ENCODE results near the gene CCDC187.
A peak's percentile ranks its signal among the peaks of the same experiment; 100 is the strongest.

CCDC187 gene

DNA sequence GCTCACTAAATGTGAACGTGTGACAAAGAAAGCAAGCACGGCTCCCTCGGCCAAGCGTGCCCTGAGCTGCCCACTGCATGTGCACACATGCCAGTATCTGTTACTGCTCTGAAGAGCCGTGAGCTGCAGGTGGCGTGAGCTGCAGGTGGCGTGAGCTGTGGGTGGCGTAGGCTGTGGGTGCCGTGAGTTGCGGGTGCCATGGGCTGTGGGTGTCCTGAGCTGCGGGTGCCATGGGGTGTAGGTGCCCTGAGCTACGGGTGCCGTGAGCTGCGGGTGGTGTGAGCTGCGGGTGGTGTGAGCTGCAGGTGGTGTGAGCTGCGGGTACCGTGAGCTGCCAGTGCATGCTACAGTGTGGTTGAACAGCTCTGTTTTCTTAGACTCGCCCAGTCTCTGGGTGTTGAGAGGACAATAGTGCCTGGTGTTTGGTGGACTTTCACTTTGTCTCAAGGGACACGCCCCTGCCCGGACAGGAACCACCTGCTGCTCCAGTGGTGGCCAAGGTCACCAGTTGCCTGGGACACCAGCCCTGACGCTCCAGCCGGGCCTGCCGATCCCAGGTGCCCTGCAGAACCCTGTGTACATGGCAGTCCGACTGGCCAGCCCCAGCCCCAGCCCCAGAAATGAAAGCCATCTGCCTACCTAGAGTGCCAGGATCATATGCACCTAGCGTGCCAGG is 6.7 kb downstream of the CCDC187 start:
- DNase-seq, result peak; percentile 62

DNA sequence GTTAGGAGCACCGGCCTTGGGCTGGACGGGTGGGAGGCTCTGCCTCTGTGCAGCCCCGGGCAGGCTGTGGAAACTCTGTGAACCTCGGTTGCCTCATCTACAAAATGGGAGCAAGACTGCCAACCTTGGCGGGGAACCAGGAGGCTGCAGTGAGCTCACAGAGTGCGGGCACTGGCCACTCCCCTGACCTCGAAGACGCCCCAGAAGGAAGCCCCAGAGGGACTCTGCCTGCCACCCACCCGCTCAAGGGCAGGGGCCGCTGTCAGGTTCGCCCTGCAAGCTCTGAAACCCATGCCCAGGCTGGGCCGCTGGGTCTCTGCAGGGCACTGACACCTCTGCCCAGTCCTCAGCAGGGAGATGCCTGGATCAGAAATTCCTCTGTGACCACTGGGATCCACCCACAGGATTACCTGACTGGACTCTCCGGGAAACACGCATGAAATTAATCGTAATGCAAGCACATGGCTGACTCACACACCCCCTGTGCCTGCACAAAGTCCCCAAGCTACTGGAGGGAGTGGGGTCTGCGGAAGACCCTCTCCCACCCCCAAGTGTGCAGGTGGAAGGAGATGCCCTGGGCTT is 7.4 kb downstream of the CCDC187 start:
- DNase-seq, result no peak

DNA sequence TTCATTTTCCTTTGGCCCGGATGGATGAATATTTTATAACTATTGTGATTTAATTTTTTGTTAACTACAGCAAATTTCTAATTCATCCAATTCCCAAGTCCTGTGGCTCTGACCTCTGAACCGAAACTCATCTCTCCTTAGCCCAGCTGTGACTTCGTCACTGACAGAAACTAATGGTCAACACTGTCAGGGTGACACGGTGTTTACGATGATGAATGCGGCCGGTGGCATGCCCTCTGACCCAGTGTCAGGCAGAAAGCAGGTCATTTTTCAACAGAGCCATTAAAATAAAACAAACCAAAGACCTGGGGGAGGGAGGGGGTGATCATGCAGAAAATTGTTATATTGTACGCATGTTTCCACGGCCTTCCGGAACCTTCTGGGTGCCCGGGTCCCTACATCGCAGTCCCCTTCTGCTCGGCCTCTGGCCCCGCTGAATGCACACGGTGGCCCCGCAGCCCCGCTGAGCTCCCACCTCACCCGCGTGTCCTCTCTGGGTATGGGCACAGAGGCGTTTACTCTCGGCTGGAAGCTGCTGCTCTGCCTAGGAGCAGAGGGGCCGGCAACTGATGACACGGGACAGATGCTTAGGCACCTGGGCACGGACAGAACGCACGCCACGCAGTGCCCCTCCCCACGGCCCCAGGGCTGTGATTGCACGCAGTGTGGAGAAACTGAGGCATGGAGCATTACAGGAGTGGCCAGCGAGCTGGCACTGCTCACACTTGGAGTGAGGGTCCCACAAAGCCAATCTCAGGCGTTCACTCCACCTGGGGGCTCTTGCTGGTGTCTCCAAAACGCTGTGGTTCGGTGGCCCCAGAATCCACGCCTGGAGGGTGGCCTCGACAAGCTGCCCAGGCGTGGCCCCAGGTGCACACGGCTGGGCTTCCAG is 8.1 kb downstream of the CCDC187 start:
- no peak for DNase-seq

DNA sequence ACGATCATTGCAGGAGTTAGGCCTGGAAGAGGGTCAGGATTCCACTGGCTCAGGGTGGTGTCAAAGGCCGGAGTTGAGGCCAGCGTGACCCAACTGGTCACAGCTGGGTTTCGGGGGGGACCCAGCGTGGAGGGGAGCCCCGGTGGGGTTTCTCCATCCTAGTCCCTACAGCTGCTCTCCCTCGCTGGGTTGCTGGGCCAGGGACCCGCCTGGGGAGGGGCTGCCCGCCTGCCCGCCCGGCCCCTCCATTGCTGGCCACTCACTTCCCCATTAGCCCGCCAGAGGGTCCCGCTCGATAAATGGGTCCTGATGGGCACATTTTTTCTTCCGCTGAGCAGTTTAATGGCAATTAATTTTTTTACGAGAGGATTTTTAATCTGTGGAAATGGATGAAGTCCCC is 8.8 kb downstream of the CCDC187 start:
- no peak for DNase-seq

DNA sequence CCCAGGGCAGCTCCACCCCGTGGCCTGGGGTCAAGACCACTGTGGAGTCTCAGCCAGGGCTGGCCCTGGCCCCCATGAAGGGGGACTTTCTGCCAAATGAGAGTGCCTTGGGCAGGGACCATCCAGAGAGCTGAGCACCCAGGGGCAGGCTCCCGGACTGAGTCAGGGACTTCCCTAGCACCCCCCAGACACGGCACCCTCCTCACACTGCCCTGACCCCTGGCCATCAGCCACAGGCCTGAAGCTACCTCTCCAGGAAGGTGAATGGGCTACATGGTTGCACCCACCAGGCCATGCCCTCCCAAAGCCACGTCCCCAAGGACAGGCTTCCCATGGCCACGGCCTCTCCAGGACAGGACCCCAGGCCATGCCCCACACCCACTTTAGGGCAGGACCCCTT is 9.5 kb downstream of the CCDC187 start:
- DNase-seq, result no peak

DNA sequence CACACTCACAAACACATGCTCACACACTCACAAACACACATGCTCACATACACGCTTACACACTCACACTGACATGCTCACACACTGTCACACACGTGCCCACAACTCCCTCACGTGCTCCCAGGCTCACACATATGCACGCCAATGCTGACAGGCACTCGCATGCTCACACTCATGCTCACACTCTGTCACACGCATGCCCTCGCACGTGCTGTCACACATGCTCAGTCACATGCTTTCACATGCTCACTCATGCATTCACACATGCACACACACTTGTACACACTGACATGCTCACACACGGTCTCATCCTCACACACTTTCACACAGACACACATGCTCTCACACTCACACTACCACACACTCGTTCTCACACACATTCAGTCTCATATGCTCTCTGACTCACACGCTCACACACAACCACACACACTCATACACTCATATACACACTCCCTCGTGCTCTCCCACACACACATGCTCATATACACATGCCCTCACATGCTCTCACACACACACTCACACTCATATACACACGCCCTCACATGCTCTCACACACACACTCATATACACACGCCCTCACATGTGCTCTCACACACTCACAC is 10.3 kb downstream of the CCDC187 start:
- no peak for DNase-seq

DNA sequence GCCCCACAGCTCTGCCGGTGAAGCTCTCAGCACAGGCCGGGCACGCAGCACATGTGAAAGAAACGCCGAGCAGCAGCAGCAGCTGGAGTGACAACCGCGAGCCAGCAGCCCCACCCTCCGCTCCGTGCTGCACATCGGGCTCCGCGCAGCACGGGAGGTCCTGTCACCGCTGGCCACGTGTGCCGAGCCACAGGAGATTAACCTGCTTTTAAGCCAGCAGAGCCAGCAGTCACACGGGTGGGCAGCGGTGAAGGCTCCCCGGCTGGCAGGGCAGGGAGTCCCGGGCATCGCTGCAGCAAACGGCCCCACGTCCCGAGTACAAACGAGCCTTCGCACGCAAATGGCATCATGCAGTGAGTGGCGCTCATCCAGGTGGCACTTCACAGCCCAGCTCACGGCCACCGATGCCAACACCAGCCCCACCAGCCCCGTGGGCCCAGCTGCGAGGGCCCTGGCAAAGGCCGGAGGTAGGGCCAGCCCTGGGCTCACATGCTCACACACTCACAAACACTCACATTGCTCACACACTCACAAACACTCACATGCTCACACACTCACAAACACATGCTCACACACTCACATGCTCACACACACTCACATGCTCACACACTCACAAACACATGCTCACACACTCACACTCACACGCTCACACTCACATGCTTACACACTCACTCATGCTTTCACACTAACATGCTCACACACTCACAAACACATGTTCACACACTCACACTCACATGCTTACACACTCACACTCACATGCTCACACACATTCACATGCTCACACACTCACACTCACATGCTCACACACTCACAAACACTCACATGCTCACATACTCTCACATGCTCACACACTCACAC is 11.1 kb downstream of the CCDC187 start:
- peak; percentile 29 for DNase-seq

DNA sequence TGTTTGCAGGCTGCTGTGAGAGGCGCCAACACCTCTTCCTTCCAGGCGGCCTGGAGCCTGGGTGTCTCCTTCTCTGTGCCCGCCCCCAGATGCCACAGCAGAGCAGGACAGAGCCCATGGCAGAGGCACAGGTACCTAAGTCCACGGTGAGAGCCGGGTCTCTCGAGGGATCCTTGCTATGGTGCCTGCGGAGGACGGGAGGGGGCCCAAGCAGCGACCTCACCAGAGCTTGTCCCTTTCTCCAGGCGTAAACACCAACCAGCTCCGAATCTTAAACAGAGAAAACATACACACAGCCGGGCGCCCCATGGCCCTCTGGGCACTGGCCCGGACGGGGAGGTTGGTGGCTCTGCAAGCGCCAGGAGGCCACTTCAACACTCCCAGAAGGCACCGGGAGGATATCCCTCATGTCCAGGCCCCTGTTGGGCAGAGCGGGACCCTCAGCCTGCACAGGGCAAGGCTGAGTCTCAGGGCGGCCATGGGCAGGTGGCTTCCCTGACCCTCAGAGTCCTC is 11.8 kb downstream of the CCDC187 start:
- DNase-seq, result no peak

DNA sequence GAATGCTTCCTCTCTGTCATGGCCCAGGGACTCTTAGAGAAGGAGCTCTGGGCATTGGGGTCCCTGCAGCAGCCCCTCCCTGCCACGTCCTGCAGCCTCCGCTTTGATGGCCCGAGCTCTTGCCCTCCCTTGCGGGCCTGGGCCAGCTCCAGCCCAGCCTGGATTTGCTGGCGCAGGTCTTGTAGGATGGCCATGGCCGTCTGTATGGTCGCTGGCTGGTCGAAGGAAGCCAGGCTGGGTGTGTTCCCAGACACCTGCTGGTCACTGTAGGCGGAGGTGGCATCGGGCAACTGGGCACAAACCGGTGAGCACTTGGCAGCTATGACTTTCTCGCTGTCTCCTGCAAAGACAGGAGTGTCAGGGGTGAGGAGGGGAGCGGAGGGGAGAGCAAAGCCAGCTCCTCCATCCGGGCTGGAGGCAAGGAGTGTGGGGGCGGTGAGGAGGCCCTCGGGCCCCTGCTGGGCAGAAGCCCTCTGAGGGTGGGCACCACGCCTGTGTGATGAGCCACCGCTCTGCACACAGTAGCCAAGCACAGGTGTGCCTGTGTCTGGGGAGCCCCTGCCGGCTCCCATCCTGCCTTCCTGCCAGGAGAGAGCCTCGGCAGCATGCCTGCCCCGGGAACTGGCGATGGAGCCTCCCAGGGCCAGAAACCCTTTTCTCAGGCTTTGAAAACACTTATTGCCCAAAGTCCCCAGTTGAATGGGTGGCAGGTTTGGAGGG is 12.4 kb downstream of the CCDC187 start:
- DNase-seq, result no peak

DNA sequence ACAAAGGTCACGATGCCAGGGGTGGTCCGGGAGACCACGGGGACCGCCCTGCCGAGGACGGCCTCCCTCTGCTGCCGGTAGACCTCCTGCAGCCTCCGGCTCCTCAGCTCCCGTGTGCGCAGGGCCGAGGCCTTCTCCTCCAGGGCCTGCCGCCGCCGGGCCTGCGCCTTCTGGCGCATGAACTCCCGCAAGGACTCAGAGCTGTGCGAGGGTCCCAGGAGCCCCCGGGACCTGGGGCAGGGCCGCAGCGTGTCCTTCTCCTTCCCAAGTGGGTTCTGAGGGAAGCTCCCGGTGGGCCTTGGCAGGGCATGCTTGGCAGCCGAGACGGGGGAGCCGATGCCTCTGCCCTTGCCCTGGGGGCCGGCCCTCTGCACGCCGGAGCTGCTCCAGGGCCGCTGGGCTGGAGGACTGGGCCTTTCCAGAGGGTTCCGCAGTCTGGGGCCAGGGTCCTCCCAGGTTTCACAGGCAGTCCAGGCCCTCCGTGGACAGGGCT is 13.3 kb downstream of the CCDC187 start:
- no peak for DNase-seq

DNA sequence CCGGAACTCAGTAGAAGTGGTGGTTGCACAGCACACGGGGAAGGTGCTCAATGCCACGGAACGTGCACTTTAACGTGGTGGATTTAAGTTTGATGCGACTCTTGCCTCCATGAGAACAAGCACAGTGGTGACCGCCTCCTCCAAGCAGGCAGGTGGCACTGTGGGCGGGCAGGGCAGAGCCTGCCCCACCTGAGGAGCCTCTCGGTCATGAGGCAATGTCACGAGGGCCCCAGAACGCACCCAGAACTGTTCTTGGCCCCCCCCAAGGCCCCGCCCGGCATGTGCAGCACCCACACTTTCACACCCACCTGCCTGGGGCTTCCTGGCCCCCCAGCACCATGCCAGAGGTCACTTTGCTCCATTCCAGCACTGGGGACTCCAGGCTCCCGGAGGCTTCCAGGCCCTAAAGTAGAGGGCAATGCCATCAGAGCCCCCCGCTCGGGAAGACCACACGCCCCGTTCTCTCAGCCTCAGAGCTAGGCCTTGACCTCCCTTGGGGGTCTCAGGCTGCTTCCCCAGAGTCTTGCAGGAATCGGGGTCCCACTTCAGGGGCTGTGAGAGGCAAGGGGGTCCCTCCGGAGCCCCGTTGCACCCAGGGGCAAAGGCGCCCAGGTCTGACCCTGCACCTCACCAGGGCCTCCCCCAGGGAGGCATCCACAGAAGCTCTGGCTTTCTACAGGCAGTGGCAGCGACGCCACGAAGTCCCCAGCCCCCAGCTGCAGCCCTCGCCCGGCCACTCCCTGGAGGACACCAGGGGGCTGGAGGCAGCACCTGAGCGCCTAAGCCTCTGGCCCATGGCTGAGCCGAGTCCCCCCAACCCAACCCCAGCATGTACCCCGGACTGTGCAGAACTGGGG is 14.0 kb downstream of the CCDC187 start:
- no peak for DNase-seq

DNA sequence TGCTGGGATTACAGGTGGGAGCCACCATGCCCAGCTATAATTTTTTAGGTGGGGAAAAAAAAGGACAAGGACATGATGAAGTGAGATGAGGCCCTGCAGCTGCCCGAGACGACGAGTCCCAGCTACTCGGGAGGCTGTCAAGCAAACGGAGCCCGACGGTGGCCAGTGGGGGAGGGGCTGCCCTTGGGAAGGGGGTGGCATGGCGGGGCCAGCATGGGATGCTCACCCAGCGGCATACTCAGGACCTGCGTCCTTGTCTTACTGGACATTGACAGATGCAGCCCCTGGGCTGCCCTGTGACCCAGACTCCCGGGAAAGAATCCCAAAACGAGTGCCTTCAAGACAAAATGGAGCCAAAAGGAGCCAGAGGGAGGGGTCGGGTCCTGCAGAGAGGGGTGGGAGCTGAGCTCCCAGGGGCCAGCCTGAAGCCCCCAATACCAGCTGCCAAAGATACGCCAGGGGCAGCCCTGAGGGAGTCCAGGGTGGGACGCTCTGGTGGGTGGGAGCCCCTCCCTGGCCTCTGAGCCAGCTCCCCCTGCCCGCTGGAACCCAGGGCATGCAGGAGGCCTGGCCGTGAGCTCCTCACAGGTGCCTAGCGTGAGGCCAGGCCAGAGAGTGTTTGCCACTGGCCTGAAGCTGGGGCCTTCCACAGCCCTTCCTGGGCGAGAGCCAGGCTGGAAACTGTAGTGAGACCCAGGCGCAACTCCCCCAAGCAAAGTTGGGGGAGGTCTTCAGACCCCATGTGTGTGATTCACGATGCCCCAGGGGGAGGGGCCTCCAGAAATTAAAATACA is 15.7 kb downstream of the CCDC187 start:
- DNase-seq, result no peak

DNA sequence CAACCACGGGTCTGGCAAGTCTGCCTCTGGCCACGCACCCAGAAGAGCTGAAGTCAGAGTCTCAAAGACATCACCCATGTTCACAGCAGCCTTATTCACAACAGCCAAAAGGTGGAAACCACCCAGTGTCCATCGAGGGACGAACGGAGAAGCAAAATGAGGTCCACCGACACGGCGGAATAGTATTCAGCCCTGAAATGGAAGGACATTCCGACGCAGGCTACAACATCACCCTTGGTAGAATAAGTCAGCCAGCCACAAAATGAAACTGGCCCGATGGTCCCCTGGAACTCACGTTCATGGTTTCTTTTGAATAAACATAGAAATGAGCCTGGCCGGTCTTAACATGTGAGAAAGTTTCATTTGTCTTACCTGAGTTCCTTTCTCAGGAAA is 16.9 kb downstream of the CCDC187 start:
- no peak for DNase-seq

DNA sequence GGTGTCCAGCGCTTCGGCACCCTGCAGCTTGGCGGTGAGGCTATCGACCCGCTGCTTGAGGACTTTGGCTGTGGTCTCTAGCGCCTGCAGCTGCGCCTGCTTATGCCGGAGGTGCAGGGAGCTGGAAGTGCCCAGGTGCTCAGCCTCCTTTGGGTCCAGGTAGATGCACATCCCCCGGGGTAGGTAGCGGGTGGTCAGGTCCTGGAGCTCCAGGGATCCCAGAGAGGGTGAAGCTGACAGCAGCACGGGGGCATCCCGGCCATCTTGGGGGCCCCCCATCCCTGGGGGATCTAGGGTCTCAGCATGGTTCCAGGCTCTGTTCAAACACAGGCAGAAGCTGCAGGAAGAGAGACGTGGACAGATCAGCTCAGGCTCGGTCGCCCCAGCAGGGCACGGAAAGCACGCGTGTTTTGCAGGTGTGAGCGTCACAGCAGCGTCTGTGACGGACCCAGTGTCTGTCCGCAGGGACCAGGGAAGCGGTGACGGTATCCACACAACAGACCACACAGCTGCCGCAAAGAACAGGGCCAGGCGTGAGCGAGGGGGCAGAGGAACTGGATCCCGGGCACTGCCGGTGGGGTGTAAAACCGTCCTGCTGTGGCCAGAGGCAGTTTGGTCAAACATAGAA is 17.4 kb downstream of the CCDC187 start:
- DNase-seq, result no peak

DNA sequence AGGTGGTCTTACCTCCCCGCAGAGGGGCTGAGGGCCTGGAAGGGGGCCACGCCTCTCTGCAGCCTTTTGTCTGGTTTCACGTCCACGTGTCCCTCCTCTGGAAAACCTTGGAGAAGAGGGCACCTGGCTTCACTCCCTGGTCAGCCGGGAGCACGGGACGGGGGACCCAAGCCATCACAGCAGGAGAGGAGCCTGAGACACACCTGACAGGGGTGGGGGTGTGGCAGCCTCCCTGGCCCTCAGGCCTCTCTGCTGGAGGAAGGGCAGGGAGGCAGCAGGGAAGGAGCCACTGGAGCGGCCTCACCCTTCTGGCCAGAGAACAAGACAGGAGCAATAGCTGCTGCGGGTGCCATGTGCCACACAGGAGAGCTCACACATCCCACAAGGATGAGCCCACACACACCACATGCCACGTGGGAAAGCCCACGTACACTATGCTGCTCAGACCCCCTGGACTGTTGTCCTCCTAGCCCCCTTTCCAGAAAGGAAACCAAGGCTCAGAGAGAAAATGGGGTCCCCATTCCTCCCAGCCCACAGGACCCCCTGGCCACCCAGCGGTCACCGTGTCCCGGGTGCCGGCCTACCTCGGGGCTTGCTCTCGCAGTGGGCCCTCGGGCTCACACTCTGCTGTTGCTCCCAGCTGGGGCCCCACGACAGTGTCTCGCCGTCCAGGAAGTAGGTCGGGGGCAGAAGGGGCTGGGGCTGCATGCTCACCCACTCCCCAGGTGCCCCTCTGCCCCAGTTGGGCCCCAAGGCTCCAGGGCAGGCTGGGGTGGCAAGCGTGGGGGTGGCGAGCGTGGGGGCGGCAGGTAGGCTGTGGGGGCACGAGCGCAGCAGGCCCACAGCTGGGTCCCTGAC is 18.2 kb downstream of the CCDC187 start:
- no peak for DNase-seq

DNA sequence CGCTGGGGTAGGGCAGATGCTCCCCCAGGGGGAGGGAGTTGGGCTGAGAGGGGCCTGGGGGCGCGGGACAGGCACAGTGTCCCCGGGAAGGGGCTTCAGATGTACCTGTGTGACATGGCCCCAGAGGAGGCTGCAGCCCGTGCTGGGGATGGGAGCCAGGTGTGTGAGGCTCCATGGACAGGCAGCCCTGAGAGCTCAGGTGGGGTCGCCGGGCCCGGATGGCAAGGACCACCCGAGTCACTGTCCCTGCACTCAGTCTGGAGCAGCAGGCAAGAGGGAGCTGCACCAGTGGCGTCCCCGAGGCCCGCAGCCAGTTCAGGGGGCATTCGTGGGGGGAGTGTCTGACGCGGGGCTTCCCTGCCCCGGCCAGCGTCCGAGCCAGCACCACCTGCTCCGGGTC is 18.9 kb downstream of the CCDC187 start:
- no peak for DNase-seq

DNA sequence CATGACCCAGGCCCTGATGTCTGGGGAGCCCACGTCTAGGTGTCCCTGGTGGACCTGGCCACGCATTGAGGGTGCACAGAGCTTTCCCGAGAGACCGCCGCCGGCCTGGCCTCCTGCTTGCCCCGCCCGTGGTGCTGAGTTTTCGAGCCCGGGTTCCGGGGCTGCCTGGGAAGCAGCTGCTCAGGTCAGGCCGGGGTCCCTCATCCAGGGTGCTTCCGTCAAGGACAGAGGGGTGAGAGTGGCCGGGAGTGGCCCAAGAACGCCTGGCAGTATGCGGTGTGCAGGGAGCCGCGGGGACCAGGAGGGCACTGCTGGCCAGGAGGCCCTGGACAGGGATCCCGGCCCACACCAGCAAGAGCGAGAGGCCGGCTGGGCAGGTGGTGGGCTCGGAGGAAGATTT is 19.6 kb downstream of the CCDC187 start:
- no peak for DNase-seq
